Esophagus squamous epithelium (tissue), 4 donors: ENCODE measurements around the gene ST6GALNAC1.

Experiments used
- CTCF ChIP-seq, 6 experiments: fragments of 450-650 bp in 4 of 6; fragments of 200-600 bp in 2 of 6; sonication (generic) in 2 of 6; IDR thresholded peaks; one replicate each; pipeline ENCODE4 v1.5.1; 2016 to 2019; ENCODE audit warnings: antibody characterized with exemption in 6 of 6, mild to moderate bottlenecking in 4 of 6, moderate library complexity in 4 of 6
- POLR2A ChIP-seq, 4 donors: fragments of 450-650 bp; IDR thresholded peaks; one replicate each; pipeline ENCODE4 v1.6.1; 2017; ENCODE audit warnings: antibody characterized with exemption in 4 of 4, mild to moderate bottlenecking in 4 of 4, moderate library complexity in 3 of 4

DNA sequence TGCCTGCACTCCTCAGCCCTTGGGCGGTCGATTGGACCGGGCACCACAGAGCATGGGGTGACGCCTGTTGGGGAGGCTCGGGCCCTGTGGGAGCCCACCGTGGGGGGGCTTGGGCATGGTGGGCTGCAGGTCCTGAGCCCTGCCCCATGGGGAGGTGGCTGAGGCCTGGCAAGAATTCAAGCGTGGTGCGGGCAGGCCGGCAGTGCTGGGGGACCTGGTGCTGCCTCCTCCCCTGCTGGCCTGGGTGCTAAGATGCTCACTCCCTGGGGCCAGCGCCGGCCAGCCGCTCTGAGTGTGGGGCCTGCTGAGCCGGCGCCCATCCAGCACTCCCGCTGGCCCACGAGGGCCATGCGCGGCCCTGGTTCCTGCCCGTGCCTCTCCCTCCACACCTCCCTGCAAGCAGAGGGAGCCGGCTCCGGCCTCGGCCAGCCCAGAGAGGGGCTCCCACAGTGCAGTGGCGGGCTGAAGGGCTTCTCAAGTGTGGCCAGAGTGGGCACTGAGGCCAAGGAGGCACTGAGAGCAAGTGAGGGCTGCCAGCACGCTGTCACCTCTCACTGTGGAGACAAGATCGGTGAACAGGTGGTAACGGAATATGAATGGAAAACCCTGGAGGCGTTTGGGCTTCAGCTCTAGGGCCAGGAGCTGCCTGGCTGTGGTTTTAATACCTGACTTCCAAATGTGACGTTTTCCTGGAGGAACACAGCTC is 28.5 kb downstream of the ST6GALNAC1 start:
- TF ChIP-seq CTCF (IDR thresholded peaks at IDR 0.05) (no peak), POLR2A (IDR thresholded peaks at IDR 0.05) (no peak)
